NCI-H1694 (cell line): ENCODE results near the gene CCDC178.
A peak's percentile ranks its signal among the peaks of the same experiment; 100 is the strongest.
"Not testable (repeated sequence)": the region's sequence is repeated elsewhere in the genome, so short reads cannot be mapped to it uniquely, and the experiment has no call there.

Experiments used
- DNase-seq: peaks from one replicate; lab custom pipeline; 2025; lab: John Stamatoyannopoulos, UW

The CCDC178 gene

GRCh38 chr18:33231474-33232317, 208.8 kb downstream of the CCDC178 start:
- peak; percentile 59 for DNase-seq

- no peak for DNase-seq
Observed at GRCh38 chr18:33212363-33212762, 228.2 kb downstream of the CCDC178 start.

- peak; percentile 64 for DNase-seq
Observed at GRCh38 chr18:33210575-33211189, 229.8 kb downstream of the CCDC178 start.

GRCh38 chr18:33205777-33206176, 234.7 kb downstream of the CCDC178 start:
- no peak for DNase-seq

GRCh38 chr18:33201509-33201926, 239.0 kb downstream of the CCDC178 start:
- no peak for DNase-seq

- no peak for DNase-seq
Observed at GRCh38 chr18:33195795-33196194, 244.7 kb downstream of the CCDC178 start.

- DNase-seq = no peak
Observed at GRCh38 chr18:33194793-33195192, 245.7 kb downstream of the CCDC178 start.

- DNase-seq = no peak
Observed at GRCh38 chr18:33184958-33185357, 255.6 kb downstream of the CCDC178 start.

- no peak for DNase-seq
Observed at GRCh38 chr18:33184175-33184574, 256.3 kb downstream of the CCDC178 start.

GRCh38 chr18:33183136-33183535, 257.4 kb downstream of the CCDC178 start:
- no peak for DNase-seq

GRCh38 chr18:33181016-33181415, 259.5 kb downstream of the CCDC178 start:
- DNase-seq = no peak

- no peak for DNase-seq
Observed at GRCh38 chr18:33169218-33169617, 271.3 kb downstream of the CCDC178 start.

- not testable (repeated sequence) for DNase-seq
Observed at GRCh38 chr18:33164121-33164520, 276.4 kb downstream of the CCDC178 start.

- DNase-seq = no peak
Observed at GRCh38 chr18:33161131-33161530, 279.4 kb downstream of the CCDC178 start.

- DNase-seq = no peak
Observed at GRCh38 chr18:33159151-33159550, 281.4 kb downstream of the CCDC178 start.

- no peak for DNase-seq
Observed at GRCh38 chr18:33157893-33158292, 282.6 kb downstream of the CCDC178 start.

GRCh38 chr18:33156906-33157470, 283.5 kb downstream of the CCDC178 start:
- no peak for DNase-seq

- no peak for DNase-seq
Observed at GRCh38 chr18:33154049-33154448, 286.5 kb downstream of the CCDC178 start.

- no peak for DNase-seq
Observed at GRCh38 chr18:33152376-33152775, 288.1 kb downstream of the CCDC178 start.

GRCh38 chr18:33147811-33148210, 292.7 kb downstream of the CCDC178 start:
- not testable (repeated sequence) for DNase-seq

GRCh38 chr18:33146014-33146413, 294.5 kb downstream of the CCDC178 start:
- DNase-seq = no peak

- no peak for DNase-seq
Observed at GRCh38 chr18:33135951-33136660, 304.4 kb downstream of the CCDC178 start.
